Measurements from ENCODE around the gene ZFAND2A.

DNA sequence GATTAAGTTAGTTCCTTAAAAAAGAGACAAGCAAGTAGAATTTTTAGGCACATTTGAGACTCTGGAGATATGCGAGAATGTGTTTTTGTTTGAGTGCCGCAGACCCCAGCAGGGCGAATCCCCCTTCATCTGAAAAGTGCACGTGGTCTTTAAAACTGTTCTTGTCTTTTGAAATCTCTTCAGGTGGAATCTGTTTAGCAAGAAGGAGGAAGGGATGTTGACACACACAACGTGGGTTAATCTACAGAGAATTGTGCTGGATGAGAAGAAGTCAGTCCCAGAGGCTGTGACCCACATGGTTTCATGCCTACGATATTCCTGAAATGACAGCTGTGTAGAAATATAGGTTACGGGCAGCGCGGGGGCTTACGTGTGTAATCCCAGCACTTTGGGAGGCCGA is 27.1 kb upstream of the ZFAND2A start:
- TF ChIP-seq, protein P1, sequence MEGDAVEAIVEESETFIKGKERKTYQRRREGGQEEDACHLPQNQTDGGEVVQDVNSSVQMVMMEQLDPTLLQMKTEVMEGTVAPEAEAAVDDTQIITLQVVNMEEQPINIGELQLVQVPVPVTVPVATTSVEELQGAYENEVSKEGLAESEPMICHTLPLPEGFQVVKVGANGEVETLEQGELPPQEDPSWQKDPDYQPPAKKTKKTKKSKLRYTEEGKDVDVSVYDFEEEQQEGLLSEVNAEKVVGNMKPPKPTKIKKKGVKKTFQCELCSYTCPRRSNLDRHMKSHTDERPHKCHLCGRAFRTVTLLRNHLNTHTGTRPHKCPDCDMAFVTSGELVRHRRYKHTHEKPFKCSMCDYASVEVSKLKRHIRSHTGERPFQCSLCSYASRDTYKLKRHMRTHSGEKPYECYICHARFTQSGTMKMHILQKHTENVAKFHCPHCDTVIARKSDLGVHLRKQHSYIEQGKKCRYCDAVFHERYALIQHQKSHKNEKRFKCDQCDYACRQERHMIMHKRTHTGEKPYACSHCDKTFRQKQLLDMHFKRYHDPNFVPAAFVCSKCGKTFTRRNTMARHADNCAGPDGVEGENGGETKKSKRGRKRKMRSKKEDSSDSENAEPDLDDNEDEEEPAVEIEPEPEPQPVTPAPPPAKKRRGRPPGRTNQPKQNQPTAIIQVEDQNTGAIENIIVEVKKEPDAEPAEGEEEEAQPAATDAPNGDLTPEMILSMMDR (IDR thresholded peaks at IDR 0.05), result no peak
- TF ChIP-seq RORB (CRISPR knock-in tag; IDR thresholded peaks at IDR 0.05), result no peak
- TF ChIP-seq ETV6 (CRISPR knock-in tag; IDR thresholded peaks at IDR 0.05), result no peak
- no peak for TF ChIP-seq ZNF219 (CRISPR knock-in tag; IDR thresholded peaks at IDR 0.05; ENCODE audit: borderline replicate concordance)
- TF ChIP-seq, protein P2, sequence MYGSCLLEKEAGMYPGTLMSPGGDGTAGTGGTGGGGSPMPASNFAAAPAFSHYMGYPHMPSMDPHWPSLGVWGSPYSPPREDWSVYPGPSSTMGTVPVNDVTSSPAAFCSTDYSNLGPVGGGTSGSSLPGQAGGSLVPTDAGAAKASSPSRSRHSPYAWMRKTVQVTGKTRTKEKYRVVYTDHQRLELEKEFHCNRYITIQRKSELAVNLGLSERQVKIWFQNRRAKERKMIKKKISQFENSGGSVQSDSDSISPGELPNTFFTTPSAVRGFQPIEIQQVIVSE (CRISPR knock-in tag; IDR thresholded peaks at IDR 0.05; ENCODE audit: borderline replicate concordance), result no peak
- TF ChIP-seq NFE2L1 (CRISPR knock-in tag; IDR thresholded peaks at IDR 0.05), result no peak
- no peak for TF ChIP-seq SP1 (CRISPR knock-in tag; conservative IDR thresholded peaks at IDR 0.05)
- TF ChIP-seq CREB1 (CRISPR knock-in tag; IDR thresholded peaks at IDR 0.05), result no peak
- TF ChIP-seq KAT7 (CRISPR knock-in tag; IDR thresholded peaks at IDR 0.05; ENCODE audit: borderline replicate concordance), result no peak
- TF ChIP-seq, protein P3, sequence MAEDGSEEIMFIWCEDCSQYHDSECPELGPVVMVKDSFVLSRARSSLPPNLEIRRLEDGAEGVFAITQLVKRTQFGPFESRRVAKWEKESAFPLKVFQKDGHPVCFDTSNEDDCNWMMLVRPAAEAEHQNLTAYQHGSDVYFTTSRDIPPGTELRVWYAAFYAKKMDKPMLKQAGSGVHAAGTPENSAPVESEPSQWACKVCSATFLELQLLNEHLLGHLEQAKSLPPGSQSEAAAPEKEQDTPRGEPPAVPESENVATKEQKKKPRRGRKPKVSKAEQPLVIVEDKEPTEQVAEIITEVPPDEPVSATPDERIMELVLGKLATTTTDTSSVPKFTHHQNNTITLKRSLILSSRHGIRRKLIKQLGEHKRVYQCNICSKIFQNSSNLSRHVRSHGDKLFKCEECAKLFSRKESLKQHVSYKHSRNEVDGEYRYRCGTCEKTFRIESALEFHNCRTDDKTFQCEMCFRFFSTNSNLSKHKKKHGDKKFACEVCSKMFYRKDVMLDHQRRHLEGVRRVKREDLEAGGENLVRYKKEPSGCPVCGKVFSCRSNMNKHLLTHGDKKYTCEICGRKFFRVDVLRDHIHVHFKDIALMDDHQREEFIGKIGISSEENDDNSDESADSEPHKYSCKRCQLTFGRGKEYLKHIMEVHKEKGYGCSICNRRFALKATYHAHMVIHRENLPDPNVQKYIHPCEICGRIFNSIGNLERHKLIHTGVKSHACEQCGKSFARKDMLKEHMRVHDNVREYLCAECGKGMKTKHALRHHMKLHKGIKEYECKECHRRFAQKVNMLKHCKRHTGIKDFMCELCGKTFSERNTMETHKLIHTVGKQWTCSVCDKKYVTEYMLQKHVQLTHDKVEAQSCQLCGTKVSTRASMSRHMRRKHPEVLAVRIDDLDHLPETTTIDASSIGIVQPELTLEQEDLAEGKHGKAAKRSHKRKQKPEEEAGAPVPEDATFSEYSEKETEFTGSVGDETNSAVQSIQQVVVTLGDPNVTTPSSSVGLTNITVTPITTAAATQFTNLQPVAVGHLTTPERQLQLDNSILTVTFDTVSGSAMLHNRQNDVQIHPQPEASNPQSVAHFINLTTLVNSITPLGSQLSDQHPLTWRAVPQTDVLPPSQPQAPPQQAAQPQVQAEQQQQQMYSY (CRISPR knock-in tag; IDR thresholded peaks at IDR 0.05), result no peak

All from WTC11 (cell line).